ENCODE measurements around the gene PLPPR1.

Gene PLPPR1

DNA sequence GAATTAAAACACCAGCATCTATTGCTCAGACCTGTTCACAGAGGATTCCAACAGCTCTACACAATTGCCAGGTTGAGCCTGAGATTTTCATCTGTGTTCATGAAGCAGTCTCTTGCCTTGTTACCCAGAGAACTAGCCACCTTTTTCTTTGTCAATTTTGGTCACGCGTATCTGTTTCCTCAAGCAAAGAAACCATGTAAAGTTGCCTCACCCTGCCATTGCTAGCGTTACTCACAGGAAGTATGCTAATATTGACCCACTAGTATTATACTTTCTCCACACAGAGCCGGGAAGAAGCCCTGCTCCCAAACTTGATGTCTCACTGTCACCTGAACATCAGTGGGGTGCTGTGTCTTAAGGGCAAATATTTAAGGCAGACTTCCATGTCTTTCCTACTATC, 168.5 kb downstream of the PLPPR1 start:
- DNase-seq (ENCODE audit: extremely low read depth in 1 of 2, low read depth in 1 of 2), result no peak

DNA sequence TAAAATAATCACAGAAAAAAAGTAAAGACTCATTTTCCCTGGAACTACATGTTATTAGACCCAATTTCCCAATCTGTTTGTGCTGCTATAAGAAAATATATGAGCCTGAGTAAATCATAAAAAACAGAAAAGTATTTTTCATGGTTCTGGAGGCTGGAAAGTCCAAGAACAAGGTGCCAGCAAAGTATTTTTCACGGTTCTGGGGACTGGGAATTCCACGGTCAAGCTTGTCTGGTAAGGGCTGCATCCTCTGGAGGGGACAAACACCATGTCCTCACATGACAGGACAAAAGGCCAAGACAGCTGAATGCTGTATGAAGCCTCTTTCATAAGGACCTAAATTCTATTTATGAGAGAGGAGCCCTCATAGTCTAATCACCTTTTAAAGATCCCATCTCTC, 172.3 kb downstream of the PLPPR1 start:
- no peak for DNase-seq (ENCODE audit: extremely low read depth in 1 of 2, low read depth in 1 of 2)

DNA sequence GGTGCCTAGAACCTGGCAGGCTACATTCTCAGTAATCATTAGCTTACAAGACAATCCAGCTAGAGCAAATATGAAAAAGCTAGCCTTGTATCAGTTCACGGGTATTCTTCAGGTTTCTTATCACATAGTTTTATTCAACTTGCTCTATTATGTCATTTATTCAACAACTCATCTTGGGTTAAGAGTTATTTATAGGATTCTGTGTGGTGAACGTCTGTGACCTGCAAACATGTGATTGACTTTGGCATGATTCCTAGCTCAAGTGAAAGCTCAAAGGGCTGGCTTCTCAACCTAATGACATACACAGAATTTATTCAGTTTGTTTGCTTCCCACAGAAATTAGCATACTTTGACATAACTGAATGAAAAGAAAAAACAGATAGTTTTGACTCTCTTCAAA, 173.1 kb downstream of the PLPPR1 start:
- no peak for DNase-seq (ENCODE audit: extremely low read depth in 1 of 2, low read depth in 1 of 2)

DNA sequence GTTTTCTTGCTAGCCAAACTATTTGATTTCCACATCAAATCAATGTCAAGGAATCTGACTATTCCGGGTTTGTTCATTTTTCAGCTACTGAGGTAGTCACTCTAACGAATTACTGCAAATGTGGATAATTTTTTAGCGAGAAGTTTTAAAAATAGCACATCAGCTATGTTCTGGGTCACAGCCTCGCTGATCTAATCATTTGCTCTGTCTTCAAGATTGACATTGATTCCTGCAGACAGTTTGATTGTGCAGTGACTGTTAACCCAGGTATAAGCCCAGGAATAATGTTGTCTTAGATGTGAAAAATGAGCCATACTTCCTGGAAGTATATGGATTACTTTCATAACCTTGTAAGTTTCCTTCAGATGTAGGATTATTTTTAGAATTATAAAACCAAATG, 181.1 kb downstream of the PLPPR1 start:
- no peak for DNase-seq (ENCODE audit: extremely low read depth in 1 of 2, low read depth in 1 of 2)

DNA sequence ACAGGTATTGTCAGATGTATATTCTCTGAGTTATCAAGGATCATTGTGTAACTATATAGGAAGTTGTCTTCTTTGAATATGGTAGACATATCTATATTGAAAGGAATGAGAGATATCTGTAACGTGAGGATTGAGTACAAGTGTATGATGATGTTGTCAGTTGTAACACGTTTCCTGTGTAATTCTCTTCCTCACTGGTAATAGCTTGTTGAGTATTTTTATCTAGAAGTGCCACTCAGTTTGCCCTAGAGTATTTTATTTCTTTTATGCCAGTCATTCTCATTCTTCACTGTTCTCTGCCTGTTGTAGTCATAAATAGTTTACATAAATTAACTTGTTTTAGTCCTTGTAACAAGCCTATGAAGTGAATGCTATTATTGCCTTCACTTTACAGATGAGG, 184.1 kb downstream of the PLPPR1 start:
- no peak for DNase-seq (ENCODE audit: extremely low read depth in 1 of 2, low read depth in 1 of 2)

DNA sequence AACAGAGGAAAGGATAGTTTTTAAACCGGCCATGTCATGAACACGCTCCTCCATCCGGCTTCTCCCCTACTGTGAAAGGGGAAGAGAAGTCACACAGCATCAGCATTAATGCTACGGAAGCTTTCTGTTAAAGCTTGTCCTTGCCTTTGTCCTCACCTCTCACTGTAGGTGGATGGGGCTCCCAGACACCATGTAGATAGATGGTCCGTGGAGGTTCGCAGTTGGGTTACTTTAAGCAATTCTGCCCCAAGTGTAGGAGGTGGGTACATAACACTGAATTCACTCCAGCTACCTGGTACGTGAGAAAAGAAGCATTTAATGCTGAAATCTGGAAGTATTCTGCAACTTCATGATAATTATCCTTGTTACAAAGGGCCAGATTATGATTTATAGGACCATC, 190.5 kb downstream of the PLPPR1 start:
- DNase-seq (ENCODE audit: extremely low read depth in 1 of 2, low read depth in 1 of 2), result no peak

DNA sequence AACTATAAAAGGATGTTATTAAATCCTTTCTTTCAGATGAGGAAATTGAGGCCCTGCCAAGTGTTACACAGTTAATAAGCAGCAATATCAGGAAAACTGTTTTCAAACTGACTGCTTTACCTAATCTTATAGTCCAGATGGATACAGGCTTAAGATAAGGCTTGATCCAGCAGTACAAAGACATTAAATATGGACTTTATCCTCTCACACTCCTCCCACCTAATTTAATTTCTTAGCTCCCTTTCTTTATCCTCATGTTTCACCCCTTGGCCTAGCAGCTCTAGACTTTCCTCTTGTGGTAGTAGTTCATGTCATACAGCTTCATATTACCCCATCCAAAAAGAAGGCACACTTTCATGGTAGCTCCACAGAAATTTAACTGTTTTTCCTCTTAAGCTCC, 191.8 kb downstream of the PLPPR1 start:
- no peak for DNase-seq (ENCODE audit: extremely low read depth in 1 of 2, low read depth in 1 of 2)

DNA sequence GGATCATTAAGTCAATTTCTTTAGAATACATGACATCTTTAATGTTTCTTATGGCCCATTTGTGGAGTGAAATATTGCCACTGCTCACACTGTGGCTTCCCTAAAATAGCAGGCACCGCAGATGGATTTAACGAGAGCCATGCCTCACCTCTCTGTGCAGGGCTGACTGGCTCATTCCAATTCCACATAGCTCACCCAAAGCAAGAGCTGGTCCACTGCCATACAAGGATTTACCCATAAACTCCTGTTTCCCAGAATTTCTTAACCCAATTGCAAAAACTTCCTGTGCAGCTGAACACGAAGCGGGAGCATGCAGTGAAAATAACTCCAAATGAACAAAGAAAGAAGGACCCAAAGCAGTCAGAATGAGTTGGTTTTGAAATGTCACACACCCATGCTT, 196.7 kb downstream of the PLPPR1 start:
- no peak for DNase-seq (ENCODE audit: extremely low read depth in 1 of 2, low read depth in 1 of 2)

DNA sequence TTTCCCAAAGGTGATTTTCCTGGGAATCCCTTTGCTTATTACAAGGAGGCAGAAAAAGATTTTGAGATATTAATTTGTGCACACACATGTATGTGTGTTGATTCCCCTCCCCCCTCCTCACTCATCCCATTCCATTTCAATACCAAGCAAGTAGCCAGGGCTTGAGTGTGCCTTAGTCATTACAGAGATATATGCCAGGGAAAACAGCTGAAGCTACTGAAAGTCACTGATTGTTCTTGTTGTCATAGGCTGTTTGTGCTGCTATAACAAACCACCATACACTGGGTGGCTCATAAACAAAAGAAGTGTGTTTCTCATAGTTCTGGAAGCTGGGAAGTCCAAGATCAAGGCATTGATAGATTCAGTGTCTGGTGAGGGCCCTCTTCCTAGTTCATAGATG, 197.6 kb downstream of the PLPPR1 start:
- DNase-seq (ENCODE audit: extremely low read depth in 1 of 2, low read depth in 1 of 2), result no peak

DNA sequence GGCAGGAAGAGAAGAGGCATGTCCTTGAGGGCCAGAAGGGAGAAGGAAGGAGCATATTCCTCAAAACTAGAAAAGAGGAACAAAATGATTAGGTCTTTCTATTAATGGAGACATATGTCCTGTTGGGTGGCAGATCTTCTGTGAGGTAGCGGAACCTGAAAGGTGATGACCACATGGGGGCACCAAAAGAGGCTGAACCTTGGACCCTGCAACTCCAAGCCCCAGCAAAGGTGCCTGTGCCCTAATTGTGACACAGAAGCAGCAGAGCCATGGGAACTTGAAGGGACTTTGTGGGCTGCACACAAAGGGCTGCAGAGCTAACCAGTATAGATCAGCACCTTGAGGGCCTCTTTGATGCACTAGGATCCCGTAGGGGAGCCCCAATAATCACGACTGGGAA, 198.3 kb downstream of the PLPPR1 start:
- DNase-seq (ENCODE audit: extremely low read depth in 1 of 2, low read depth in 1 of 2), result no peak

DNA sequence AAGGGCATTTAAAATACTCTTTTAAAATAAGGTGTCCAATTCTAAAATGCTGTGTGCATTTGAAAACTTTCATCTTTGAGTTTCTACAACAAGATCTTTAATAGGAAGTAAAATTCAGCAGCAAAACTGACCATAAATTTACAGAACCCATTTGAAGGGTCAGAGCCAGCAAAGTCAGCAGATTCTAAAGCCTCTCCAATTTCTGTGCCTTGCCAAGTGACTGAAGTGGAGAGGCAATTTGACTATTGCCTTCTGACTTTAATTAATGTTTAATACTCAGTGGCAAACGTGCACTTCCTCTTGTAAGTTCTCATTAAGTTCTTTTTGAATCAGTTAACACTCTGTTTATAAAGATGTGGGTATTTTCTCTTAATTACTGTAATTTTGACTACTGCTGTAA, 201.1 kb downstream of the PLPPR1 start:
- no peak for DNase-seq (ENCODE audit: extremely low read depth in 1 of 2, low read depth in 1 of 2)

DNA sequence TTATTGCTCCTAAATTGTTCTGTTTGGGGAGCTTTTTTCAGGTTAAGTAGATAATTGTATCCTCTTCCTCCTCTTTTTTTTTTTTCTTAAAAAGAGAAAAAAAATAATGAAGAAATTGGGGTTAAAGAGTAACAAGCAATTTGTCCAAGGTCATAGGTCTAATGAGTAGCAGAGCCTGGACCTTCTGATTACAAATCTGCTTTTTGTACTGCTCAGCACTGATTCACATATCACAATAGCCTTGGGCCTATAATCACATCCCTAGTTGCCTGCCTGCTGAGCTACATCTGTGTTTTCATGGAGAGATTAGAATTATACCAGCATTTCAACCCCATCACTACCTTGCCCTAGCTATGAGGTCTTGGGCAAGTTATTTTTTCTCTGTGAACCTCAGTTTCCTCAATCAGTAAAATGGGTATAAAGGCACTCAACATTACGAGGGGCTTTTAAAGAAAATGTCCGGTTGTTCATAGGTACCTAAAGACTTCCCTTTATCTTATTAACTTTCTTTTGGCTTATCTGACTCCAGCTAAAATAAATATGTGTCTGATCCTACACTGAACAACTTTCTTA, 204.0 kb downstream of the PLPPR1 start:
- DNase-seq (ENCODE audit: extremely low read depth in 1 of 2, low read depth in 1 of 2), result no peak

DNA sequence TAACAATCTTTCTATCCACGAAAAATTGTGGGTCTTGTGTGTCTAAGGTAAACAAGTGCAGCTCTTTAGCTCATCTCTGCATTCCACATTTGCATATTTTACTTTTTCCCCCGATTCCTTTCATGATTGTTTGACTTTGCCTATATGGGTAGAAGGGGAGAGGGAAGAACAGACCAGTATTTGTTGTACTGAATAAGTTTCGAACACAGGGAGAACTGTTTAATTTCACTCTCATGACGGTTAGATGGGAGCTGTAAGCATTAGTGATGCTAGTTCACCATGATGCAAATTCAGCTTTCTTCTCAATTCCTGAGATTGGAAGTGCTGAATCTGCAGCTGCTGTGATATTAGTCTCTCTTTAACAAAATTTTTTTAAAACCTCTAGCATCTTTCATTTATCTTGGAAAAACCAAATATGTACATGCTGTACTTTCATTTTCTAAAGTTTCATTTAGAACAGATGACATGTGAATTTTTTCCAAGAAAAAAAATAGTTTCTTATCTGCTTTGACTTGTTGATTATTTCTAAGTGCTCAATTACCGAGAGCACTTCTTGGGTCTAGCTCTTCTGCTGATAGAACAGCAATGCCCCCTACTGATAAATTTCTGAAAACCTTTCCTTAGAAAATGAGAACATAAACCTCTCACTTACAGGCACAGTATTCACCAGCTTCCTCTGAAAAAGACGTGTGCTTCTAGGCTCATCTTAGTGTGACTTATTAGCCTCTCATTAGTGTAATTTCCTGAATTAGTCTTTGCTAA, 206.8 kb downstream of the PLPPR1 start:
- no peak for DNase-seq (ENCODE audit: extremely low read depth in 1 of 2, low read depth in 1 of 2)

DNA sequence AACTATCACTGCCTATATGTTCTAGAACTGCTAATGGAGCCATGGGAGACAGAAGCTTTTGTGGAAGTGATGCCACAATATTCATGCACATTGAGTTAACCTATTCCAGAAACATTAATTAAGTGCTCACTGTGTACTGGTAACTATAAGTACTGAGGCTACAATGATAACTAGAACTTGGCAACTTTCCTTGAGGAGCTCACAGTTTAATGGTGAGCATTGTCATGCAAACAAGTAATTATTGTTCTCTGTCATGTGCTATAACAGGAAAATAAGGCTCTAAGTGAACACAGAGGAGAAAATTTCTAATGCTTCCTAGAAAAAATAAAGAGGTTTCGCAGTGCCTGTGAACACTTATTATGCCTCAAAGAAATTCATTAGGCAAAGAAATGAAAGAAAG, 214.1 kb downstream of the PLPPR1 start:
- DNase-seq (ENCODE audit: extremely low read depth in 1 of 2, low read depth in 1 of 2), result no peak

DNA sequence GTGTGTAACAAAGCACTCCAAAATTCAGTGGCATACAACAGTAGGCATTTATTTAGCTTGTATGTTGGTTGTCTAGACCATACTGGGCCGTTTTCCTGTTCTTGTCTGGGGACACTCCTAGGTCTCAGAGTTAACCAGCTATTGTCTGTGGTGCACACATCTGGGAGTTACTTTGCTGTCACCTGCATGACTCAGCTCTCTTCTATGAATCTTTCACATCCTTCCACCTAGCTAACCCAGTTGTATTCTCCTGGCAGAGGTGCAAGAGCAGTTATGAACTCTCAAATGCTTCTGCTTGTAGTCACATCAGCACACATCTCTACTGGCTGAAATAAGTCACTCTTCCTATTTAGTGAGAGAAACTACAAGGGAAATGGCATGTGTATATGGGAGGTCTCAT, 218.2 kb downstream of the PLPPR1 start:
- no peak for DNase-seq (ENCODE audit: extremely low read depth in 1 of 2, low read depth in 1 of 2)

DNA sequence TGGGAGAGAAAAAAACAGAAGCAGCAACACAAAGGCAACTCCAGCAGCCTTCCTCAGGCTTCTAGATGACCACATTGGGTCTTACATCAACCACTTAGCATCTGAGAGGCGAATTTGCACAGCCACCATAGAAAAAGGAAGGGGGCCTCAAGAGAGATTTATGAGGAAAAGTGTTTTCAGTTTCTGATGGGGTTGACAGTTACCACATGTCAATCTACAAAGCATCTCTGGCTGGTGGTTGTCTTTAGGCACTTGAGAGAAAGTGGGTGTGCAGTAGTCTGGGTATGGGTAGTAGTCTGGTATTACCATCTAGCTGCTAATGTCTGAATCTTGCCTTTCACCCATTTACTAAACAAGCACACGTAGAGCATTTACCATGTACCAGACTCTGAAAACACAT, 218.8 kb downstream of the PLPPR1 start:
- DNase-seq (ENCODE audit: extremely low read depth in 1 of 2, low read depth in 1 of 2), result no peak

DNA sequence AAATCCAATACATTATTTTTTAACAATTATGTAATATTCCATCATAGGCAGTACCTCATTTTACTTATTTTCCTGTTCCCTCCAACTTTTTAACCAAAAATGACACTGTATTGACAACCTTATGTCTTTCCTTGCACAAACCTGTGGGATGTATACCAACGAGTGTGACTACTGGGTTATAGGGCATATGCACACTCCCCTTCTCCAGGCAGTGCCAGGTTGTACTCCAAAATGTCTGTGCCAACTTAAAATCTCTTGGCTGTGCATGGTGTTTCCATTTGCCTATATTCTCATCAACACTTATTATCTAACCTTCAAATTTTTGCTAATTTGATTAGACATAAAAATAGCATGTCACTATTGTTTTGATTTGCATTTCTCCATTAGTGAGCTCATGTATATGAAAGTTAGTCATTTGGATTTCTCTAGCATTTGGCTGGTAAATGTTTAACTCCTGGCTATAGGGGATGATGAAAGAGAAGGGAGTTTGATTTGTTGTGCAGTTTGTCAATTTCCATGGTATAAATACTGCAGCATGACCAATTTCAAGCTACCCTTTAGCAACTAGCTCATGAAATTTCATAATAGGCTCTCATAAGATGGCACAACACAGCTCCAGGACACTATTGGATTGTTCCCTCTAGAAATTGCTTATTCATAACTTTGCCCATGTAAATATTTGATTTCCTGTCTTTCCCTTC, 226.4 kb downstream of the PLPPR1 start:
- DNase-seq (ENCODE audit: extremely low read depth in 1 of 2, low read depth in 1 of 2), result no peak

DNA sequence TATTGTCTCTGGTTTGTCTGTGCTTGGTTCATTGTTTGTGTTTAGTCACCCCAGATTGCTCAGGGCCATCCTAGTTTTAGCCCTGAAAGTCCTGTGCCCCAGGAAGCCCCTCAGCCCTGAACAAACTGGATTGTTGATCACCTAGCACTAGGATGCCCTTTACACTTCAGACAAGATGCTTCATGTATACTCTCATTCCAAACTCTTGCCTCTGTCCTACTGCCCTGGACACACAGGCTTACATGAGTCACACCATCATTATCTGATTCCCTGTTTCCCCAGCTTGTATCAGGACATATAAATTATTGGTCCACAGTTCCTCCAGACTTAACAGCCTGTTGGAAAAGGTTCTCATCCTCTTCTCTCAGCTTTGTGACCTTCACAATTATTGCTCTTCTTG, 236.2 kb downstream of the PLPPR1 start:
- DNase-seq (ENCODE audit: extremely low read depth in 1 of 2, low read depth in 1 of 2), result no peak

DNA sequence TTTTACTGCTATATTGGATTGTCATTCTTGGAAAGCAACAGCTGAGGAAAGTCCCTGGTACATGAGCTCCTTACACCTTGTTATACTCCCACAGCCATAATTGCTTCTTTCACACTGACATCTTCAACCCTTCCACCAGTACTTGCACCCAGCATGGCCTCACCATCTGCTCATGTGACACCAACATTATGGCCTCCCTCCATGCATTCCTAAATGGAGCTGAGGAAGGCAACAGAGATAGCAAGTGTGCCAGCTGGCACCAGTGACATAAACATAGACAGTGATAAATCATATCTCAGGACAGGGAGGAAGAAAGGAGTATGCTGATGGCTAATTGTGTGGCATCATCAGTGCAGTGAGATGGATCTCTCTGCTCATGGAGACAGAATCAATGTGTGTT, 236.7 kb downstream of the PLPPR1 start:
- no peak for DNase-seq (ENCODE audit: extremely low read depth in 1 of 2, low read depth in 1 of 2)

DNA sequence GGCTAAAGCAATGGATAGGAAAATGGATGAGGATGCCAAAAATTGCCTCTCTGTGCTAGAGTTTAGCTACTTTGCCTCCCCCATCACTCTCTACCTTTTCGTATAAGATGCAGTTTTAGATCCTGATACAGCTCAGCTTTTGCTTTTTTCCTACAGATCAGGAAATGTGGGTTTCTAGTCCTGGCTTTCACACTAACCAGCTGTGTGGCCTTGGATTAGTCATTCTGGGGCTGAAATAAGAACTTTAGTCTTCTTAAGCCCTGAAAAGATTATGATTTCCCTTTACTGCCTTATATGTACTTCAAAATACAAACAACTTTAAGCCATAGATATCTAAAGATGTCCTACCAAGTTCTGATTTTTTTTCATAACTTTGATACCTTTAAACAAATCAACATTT, 239.9 kb downstream of the PLPPR1 start:
- DNase-seq (ENCODE audit: extremely low read depth in 1 of 2, low read depth in 1 of 2), result no peak

DNA sequence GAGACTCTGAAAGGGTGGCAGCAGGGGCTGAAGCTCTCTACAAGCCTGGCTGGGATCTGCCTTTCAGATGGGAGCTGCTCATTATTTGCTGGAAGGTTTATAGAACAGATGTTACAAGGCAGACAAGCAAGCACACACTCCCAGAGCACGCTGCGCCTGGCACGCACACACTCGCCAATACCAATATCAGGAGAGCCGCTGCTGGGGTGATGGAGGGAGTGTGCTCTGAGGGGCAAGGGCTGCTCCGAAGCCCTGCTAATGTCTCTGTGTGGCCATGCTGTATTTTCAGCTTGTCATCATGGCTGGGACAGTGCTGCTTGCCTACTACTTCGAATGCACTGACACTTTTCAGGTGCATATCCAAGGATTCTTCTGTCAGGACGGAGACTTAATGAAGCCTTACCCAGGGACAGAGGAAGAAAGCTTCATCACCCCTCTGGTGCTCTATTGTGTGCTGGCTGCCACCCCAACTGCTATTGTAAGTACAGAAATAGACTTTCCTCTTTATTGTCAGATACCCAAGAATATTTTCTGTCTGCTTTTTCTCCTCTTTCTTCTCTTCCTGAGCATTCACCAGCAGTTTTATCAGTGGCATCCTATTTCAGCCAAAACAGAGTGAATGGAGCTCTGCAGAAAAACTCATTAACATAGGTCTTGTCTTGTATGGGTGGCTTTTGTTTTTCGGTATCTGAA, 241.2 kb downstream of the PLPPR1 start:
- DNase-seq (ENCODE audit: extremely low read depth in 1 of 2, low read depth in 1 of 2), result no peak

DNA sequence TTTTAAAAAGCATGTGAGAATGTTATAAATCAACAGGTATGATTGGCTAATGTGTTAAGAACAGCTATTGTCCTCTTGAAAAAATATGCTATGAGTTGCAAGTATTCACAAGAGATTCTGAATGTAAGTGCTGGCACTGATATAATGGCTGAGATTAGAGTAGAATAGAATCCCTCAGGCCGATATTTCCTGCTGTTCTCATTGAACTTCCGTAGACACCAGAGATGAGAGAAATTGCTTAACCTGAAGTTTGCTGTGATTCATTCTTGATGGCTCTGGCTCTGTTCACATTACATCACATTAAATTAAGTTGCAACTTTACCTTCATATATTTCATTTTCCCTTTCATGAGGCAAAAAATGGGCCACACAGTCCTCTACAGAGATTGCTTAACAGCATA, 241.8 kb downstream of the PLPPR1 start:
- no peak for DNase-seq (ENCODE audit: extremely low read depth in 1 of 2, low read depth in 1 of 2)
